AG08395 (cell line): ENCODE measurements around the gene CYB561D1.

Experiments
- DNase-seq: peaks from one replicate; pipeline ENCODE4 v3.0.0; 2012; ENCODE audit warnings: mixed read lengths, low spot score

Gene CYB561D1

GRCh38 chr1:109530457-109531087, 36.7 kb downstream of the CYB561D1 start:
- DNase-seq = no peak

DNA sequence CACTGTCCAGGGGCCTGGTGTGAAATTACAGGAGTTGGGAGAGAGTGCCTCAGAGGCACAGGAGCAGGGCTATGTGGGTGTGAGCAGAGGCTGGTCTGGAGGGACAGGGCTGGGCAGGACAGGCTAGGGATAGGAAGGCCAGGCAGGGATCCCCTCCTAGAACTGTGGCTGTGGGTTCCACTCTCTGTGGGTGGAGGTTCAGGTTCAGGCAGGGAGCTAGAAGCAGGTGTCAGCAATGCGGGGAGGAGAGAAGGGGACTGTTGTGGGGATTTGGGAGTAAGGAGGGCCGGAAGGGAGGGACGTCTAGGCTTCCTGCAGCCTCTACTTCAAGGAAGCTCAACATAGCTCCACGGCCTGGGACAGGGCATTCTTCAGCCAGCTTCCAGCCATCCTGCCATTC, 37.5 kb downstream of the CYB561D1 start:
- no peak for DNase-seq

- DNase-seq = no peak
These were observed 38.0 kb downstream of the CYB561D1 start for GRCh38 chr1:109531826-109532364.

GRCh38 chr1:109532365-109533136, 38.7 kb downstream of the CYB561D1 start:
- peak; percentile 88 for DNase-seq

DNA sequence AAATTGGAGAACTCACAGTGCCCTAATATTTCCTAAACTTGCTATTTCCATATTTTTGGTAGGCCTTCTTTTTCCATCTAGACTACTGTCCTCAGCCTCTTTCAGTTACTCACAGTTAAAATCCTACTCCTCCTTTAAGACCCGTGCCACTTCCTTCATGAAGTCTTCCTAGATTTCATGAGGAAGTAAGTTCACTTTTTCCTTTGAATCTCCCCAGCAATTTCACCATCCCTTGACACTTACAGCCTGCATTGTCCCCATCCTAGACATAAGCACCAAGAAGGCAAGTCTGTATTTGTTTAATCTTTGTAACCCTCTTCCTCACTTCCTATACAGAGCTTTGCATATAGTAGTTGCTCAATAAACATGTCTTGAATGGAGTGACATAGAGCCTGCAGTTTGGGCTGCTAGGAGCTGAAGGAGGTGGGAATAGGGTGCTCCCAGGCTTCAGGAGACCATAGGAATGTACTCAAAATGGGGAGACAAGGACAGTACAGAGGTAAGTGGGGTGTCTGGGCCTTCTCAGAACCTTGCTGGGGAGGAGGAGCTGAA, 40.5 kb downstream of the CYB561D1 start:
- DNase-seq = no peak

DNA sequence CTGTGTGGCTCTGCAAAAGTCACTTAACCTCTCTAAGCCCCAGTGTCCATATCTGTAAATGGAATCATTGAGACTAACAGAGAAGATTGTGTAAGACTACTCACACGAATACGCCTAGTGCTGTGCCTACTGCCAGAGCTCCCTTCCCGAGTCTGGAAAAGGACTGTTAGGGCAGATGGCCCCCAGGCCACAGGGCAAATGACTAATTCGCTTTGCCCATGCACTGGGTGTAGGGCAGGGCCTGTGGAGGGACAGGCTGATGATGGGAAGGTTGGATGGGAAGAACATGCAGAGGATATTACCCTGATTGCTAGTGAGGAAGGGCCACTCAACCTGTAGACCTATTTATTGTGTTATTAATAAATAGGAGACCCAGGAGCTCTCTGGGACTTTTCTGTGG, 41.6 kb downstream of the CYB561D1 start:
- no peak for DNase-seq

DNA sequence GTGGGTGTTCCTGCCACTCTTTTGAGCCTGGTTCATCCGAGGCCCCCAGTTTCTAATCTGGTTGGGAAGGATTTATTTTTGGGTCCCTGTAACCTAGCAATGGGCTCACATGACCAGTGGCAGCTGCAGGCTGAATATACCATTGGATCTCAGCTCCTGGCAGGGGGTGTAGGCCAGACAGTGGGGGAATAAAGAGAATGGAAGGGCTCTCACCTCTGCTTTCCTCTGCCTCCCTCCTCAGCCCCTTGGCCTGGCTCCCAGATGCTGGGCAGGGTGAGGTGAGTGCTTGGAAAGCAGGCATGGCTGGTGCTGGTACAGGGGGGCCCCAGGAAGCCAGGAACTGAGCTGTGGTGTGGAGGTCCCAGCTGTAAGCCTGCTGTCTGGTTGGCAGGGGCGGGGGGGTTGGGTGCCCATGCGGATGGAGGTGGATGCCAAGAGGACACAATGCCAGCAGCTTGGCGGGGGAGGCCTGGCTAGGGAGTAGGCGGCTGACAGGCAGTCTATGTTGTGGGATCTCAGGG, 42.1 kb downstream of the CYB561D1 start:
- no peak for DNase-seq

DNA sequence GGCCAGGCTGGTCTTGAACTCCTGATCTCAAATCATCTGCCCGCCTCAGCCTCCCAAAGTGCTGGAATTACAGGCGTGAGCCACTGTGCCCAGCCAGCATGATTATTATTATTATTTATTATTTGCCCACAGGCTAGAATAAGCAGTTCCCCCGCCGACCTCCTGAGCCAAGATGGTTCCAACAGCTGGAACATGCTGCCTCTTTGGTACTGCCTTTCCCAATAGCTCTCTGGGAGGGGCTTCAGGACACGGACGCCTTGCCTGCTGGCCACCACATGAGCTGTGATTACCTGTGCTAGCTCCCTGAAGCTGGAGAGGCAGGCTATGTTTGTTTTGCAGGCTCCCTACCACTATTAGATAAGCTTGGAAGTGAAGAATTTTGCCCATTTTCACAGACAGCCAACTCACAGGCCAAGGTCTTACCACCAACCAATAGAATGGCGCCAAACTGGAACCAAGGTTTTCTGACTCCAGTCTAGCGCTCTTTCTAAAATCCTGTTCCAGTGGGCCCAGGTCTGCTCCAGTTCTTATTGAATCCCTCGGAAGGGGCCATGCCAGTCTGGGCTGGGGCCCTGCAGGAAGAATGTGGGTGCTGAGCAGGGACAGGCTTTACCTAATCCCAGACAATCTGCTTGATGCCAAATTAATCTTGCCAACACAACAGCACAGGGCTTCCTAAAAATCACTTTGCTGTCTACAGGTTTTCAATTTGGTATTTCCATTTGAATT, 43.7 kb downstream of the CYB561D1 start:
- no peak for DNase-seq

DNA sequence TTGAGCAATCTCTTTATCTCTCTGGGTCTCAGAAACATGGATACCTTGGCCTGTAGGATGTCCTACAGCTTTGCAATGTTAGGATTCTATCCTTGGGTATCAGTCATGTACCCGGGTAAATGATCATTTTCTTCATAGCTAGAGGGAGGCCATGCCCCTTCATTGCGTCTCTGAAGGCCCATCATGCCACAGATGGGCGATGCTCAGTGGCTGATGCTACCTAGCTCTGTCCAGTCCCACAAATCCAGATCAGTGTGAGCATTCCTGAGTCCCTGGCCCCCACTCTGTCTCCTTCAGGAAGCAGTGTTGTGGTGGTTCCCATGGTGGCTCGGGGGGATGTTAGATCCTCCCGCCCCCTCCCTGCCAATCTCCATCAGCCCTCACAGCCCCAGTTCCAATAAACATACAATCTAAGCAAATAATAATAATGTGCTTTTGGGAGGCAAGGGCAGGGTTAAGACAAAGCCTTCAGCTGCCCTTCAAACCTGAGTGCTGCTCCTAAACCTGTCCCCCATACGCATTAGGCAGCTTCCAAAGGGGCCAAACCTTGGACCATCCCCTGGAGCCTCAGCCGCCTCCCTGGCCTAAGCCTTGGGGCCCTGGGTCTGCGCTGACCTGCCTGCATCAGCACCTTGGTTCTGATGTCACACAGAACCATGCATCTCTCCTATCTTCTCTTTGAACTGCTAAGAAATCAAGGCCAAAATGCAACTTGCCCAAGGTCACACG, 45.1 kb downstream of the CYB561D1 start:
- DNase-seq = no peak

DNA sequence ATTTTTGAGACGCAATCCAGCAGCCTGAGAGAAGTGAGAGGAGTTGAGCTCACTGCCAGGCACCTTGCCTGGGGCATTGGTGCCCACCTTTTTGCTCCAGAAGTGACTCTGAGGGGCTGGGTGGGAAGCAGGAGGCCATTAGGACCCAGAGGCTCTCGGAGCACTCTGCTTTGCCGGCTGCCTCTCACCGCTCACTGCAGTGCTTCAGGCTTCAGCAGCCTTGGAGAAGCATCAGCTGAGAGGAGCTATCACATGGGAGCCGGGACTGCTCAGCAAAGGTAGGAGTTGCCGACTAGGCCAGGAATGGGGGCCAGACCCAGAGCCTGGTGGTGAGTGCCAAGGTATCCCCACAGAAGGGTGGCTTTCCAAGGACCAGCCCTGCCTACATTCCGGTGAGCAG, 45.8 kb downstream of the CYB561D1 start, which contains the start of gene GPR61:
Gene GPR61, plus strand, starts transcription at position 197 of the 400 bp plus-strand sequence. CDS start 3,151 bp downstream, outside the sequence.
- DNase-seq = no peak

GRCh38 chr1:109541102-109541501, 47.2 kb downstream of the CYB561D1 start:
- no peak for DNase-seq

DNA sequence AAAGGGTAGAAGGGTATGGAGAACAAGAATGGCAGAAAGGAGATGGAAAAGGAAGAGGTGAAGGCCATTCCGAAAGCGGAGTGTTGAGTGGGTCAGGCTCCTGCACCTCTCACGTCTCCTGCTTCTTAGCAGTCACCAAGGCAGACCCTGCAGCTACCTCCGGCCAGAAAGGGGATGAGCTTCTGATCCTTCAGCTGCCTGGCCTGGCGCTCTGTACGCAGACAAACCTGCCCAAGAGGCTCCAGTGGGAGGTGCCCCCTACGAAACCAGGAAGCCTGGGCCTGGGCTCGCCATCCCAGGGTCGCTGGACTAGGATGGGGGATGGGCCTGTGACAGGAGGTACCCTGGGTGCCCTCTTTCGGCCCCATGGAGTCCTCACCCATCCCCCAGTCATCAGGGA, 48.8 kb downstream of the CYB561D1 start:
- no peak for DNase-seq

DNA sequence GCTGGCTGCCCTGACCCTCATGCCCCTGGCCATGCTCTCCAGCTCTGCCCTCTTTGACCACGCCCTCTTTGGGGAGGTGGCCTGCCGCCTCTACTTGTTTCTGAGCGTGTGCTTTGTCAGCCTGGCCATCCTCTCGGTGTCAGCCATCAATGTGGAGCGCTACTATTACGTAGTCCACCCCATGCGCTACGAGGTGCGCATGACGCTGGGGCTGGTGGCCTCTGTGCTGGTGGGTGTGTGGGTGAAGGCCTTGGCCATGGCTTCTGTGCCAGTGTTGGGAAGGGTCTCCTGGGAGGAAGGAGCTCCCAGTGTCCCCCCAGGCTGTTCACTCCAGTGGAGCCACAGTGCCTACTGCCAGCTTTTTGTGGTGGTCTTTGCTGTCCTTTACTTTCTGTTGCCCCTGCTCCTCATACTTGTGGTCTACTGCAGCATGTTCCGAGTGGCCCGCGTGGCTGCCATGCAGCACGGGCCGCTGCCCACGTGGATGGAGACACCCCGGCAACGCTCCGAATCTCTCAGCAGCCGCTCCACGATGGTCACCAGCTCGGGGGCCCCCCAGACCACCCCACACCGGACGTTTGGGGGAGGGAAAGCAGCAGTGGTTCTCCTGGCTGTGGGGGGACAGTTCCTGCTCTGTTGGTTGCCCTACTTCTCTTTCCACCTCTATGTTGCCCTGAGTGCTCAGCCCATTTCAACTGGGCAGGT, 49.5 kb downstream of the CYB561D1 start:
- no peak for DNase-seq

GRCh38 chr1:109543988-109544735, 50.3 kb downstream of the CYB561D1 start:
- DNase-seq = no peak

DNA sequence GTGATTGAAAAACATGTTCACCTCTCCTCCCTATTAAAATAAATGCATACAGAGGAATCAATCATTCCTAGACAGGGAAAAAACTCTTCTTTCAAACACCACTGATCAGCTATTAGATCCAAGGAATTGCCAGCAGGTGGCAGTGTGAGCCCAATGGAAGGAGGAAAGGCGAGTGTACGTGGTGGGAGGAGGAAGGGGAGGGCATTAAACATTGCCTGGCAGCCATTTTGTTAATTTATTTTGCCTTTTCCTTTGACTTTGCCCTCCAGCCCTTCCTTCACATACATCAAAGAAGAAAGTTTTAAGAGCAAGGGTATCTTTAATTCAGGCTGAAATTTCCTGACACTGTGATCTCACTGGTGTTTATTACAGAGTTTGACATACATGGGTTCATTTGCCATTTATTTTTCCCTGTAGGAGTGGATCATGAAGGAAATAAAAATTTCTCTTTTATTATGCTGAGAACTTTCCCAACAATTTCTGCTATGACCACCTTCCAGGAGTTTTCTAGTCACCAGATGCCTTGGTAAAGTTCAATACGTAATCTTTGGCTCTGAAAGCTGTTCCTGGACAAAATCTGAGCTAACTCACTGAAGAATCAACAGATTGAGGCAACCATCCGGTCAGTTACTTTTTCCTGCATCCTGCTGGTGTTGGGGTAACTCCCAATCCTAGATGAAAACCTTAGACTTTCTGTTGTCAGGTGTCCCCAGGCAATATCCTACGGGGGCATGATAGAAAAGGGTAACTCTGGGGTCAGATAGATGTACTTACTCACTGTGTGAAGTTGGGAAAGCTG, 52.6 kb downstream of the CYB561D1 start:
- DNase-seq = peak; percentile 94

GRCh38 chr1:109547463-109548320, 53.8 kb downstream of the CYB561D1 start:
- no peak for DNase-seq

DNA sequence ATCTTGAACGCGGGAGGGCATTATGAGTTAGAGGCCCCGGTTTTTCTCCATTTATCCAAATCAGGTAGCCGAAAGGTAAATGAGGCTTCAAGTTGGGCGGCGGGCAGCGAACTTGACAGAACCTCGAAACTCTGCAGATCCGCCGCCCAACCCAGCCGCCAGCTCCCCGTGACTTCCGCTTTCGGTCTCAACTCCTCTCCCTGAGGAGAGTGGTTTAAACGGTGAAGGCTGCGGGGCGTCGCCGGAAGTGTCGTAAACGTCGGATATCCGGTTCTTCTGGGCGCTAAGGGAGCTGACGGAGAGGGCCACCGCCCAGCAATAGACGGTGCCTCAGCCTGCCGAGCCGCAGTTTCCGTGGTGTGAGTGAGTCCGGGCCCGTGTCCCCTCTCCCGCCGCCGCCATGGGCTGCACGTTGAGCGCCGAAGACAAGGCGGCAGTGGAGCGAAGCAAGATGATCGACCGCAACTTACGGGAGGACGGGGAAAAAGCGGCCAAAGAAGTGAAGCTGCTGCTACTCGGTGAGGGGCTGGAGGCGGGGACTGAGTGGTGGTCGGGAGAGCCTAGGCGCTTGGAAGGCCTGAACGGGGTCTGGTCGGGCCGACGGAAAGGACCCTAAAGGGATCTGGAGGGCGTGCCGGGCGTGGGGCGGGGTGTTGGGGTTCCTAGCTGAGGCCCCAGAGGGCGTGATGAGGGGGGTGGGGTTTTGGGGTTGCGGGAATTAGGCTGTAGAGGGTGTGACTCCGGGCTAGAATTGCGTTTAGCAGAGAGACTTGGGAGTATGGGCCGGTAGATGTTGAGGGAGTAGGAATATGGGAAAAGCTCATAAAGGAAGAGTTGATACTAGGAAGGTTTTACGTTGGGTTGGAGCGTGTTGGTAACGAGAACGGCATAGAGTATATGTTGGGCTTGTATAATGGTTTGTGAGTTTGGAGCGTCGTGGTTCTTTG, 54.7 kb downstream of the CYB561D1 start, which contains the start of gene GNAI3:
Gene GNAI3, plus strand, starts transcription at position 295 of the 947 bp plus-strand sequence. Its CDS starts 106 bp downstream, at position 401.
- DNase-seq = peak; percentile 95
